PC-9 (cell line): ENCODE results near the gene ARPC3. TPM values are rescaled to one million over a fixed set of nuclear protein-coding genes. Genes with fewer than 3 reads are reported as not detected.

Experiments
- BruUV-seq: library from RNA; stranded (reverse); fragments of 400-500 nt; replicated peaks from 2 replicates; lab custom pipeline; 2021; lab: Mats Ljungman, UMichigan
- CTCF ChIA-PET: fragments of 300-600 bp; sonication (Branson Sonifier 250); formaldehyde crosslinking; loops from one replicate; lab custom pipeline; 2022; ENCODE audit warnings: antibody characterized with exemption; lab: Charles Lee
- POLR2A ChIA-PET: fragments of 300-600 bp; sonication (Branson Sonifier 250); formaldehyde crosslinking; loops from one replicate; lab custom pipeline; 2022; ENCODE audit warnings: antibody characterized with exemption; ENCODE audit not compliant: unreplicated experiment; lab: Charles Lee
- DNase-seq, 2 experiments: peaks; one replicate each; pipeline versions ENCODE4 v3.0.0 to v3.0.0-alpha.2; 2015 to 2022; ENCODE audit warnings: mixed read lengths in 1 of 2
- H2AFZ ChIP-seq: fragments of 200-600 bp; sonication (generic); 2 replicates; pipeline ENCODE4 v1.8.1; 2017; ENCODE audit warnings: antibody characterized with exemption
- H3F3A ChIP-seq: fragments of 200-600 bp; sonication (generic); 2 replicates; pipeline ENCODE4 v1.8.1; 2017; ENCODE audit warnings: antibody characterized with exemption, mild to moderate bottlenecking, low read depth; ENCODE audit not compliant: insufficient read depth
- H3K27ac ChIP-seq: fragments of 200-600 bp; sonication (generic); 2 replicates; pipeline ENCODE4 v1.6.1; 2016; ENCODE audit warnings: mixed run types
- H3K27me3 ChIP-seq: fragments of 200-600 bp; sonication (generic); 2 replicates; pipeline ENCODE4 v1.6.1; 2016; ENCODE audit warnings: low read depth, mixed run types; ENCODE audit not compliant: insufficient read depth
- H3K36me3 ChIP-seq: fragments of 200-600 bp; sonication (generic); 2 replicates; pipeline ENCODE4 v1.6.1; 2016; ENCODE audit warnings: low read depth, mixed run types
- H3K4me1 ChIP-seq: fragments of 200-600 bp; sonication (generic); replicated peaks from 2 replicates; pipeline ENCODE4 v1.6.1; 2016; ENCODE audit warnings: mixed run types; ENCODE audit not compliant: insufficient read depth
- H3K4me2 ChIP-seq: fragments of 200-600 bp; sonication (generic); 2 replicates; pipeline ENCODE4 v1.6.1; 2017; ENCODE audit warnings: mixed run types
- H3K4me3 ChIP-seq: fragments of 200-600 bp; sonication (generic); 2 replicates; pipeline ENCODE4 v1.6.1; 2016; ENCODE audit warnings: mixed run types
- H3K79me2 ChIP-seq: fragments of 200-600 bp; sonication (generic); 2 replicates; pipeline ENCODE4 v1.6.1; 2017; ENCODE audit warnings: low read depth, mixed run types
- H3K9me2 ChIP-seq: fragments of 200-600 bp; sonication (generic); 2 replicates; pipeline ENCODE4 v1.8.1; 2017; ENCODE audit warnings: mild to moderate bottlenecking; ENCODE audit not compliant: insufficient read depth
- H3K9me3 ChIP-seq: fragments of 200-600 bp; sonication (generic); 2 replicates; pipeline ENCODE4 v1.8.1; 2016; ENCODE audit warnings: low read depth; ENCODE audit not compliant: insufficient read depth
- H4K20me1 ChIP-seq: fragments of 200-600 bp; sonication (generic); 2 replicates; pipeline ENCODE4 v1.8.1; 2017; ENCODE audit not compliant: insufficient read depth
- EZH2 ChIP-seq: fragments of 200-600 bp; sonication (generic); IDR thresholded peaks from 2 replicates; pipeline ENCODE4 v1.8.0; 2017; ENCODE audit warnings: antibody characterized with exemption, low read depth
- intact Hi-C: fragments of 100-400 bp; cut with micrococcal nuclease; formaldehyde crosslinking; loops from one replicate; pipeline ENCODE4 v1.10.0; 2022; ENCODE audit not compliant: unreplicated experiment
- total RNA-seq: library from RNA; stranded (reverse); gene quantifications from 2 replicates; pipeline ENCODE4 v1.2.3, GENCODE V29; 2021
- TF ChIP-seq, protein P1 (sequence below): fragments of 200-600 bp; sonication (generic); conservative IDR thresholded peaks from 2 replicates; pipeline ENCODE4 v1.6.1; 2017; ENCODE audit warnings: mixed run types, antibody characterized with exemption, mild to moderate bottlenecking, moderate library complexity

Gene ARPC3
- total RNA-seq, 1 experiment from 2014 or later, result 229 TPM

DNA sequence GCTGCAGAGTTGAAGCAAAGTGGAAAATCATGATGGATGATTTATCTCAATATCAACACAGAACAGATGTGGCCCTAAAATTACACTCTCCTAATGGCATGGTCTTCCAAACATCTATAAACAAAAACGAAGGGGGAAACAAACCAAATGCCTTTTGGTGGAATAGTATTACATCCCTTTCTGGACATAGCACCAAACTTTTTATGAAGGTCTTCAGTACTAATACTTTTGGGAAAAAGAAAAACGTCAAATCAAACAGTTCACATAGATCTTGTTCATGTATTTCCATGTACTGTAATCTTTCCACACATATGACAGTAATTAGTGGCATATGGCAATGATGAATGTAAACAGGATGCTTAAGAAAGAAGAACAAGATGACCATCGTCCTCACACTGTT lies 23.7 kb downstream of the ARPC3 start:
- TF ChIP-seq EZH2, result no peak
- TF ChIP-seq, protein P1, sequence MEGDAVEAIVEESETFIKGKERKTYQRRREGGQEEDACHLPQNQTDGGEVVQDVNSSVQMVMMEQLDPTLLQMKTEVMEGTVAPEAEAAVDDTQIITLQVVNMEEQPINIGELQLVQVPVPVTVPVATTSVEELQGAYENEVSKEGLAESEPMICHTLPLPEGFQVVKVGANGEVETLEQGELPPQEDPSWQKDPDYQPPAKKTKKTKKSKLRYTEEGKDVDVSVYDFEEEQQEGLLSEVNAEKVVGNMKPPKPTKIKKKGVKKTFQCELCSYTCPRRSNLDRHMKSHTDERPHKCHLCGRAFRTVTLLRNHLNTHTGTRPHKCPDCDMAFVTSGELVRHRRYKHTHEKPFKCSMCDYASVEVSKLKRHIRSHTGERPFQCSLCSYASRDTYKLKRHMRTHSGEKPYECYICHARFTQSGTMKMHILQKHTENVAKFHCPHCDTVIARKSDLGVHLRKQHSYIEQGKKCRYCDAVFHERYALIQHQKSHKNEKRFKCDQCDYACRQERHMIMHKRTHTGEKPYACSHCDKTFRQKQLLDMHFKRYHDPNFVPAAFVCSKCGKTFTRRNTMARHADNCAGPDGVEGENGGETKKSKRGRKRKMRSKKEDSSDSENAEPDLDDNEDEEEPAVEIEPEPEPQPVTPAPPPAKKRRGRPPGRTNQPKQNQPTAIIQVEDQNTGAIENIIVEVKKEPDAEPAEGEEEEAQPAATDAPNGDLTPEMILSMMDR, result no peak
- Histone ChIP-seq H3K4me3 (no peak overlapping the region), H3K27ac (no peak overlapping the region), H2AFZ (no peak overlapping the region), H3F3A (no peaks in the 10 kb centered on the region), H3K9me3 (no peaks in the 10 kb centered on the region), H3K79me2 (no peaks in the 10 kb centered on the region), H3K27me3 (no peaks in the 10 kb centered on the region), H4K20me1 (no peaks in the 10 kb centered on the region), H3K9me2 (no peaks in the 10 kb centered on the region), H3K36me3 (no peaks in the 10 kb centered on the region), H3K4me1 (no peaks in the 10 kb centered on the region; the same call in 1 of the 2 replicates), H3K4me2 (no peak overlapping the region)
- intact Hi-C loops, result no loop called here
- POLR2A ChIA-PET, result no interaction called here
- no TSS peak for BruUV-seq
- no peak for DNase-seq
- CTCF ChIA-PET, result no interaction called here

DNA sequence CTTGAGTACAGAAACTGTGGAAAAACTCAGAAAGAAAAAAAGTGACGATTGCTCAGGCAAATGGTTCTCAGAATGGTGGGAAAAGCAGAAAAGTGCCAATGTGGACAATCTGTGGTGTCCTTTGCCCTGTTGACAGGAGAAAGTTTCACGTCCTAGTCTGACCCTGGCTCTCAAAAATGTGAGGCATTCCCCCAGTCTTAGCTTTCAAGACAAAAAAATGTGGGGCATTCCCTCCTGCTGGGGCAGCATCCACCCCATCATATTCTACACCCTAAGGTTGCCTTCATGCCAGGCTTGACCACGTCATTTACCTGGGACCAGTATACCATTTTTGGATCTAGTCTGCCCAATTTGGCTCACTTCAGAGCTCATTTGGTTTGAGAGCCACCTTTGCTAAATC lies 25.9 kb downstream of the ARPC3 start:
- TF ChIP-seq, protein P1, result no peak
- TF ChIP-seq EZH2, result no peak
- ChIA-PET POLR2A (interaction anchor here (0.6 kb wide), 2 partner anchors 258 to 264 kb away, joined by 3 read pairs; no protein-coding TSS in a partner anchor), CTCF (no interaction called here)
- BruUV-seq, result no TSS peak
- H4K20me1 ChIP-seq, result no peaks in the 10 kb centered on the region
- intact Hi-C loops, result no loop called here
- no peak overlapping the region for H2AFZ ChIP-seq
- no peaks in the 10 kb centered on the region for H3K36me3 ChIP-seq
- no peak overlapping the region for H3K27ac ChIP-seq
- no peaks in the 10 kb centered on the region for H3K4me1 ChIP-seq
- no peaks in the 10 kb centered on the region for H3K79me2 ChIP-seq
- H3K4me2 ChIP-seq, result no peak overlapping the region
- DNase-seq, result no peak
- H3F3A ChIP-seq, result no peaks in the 10 kb centered on the region
- no peaks in the 10 kb centered on the region for H3K9me3 ChIP-seq
- no peaks in the 10 kb centered on the region for H3K27me3 ChIP-seq
- H3K9me2 ChIP-seq, result no peaks in the 10 kb centered on the region
- H3K4me3 ChIP-seq, result no peak overlapping the region

DNA sequence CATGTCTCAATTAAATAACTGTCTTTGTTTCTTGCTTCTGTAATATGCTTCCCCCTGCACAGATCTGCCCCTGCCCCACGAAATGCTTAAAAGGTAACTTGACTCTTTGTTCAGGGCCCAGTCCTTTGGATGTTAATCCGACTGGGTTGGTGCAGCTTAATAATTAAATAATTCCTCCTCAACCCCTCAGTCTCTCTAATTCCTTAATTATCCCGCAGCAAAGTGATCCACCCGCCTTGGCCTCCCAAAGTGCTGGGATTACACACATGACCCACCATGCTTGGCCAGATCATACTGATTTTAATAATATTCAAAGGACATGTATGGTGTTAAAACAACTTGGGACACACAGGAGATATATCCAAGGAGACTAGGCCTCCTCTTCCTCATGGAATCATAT lies 28.4 kb downstream of the ARPC3 start:
- H3K27ac ChIP-seq, result no peak overlapping the region
- H4K20me1 ChIP-seq, result no peaks in the 10 kb centered on the region
- H3K4me2 ChIP-seq, result no peak overlapping the region
- ChIA-PET POLR2A (interaction anchor here (0.6 kb wide), 2 partner anchors 34 to 319 kb away, joined by 3 to 28 read pairs; no protein-coding TSS in a partner anchor), CTCF (no interaction called here)
- TF ChIP-seq EZH2, result no peak
- TF ChIP-seq, protein P1, result no peak
- no peaks in the 10 kb centered on the region for H3K4me1 ChIP-seq
- no peak overlapping the region for H3K4me3 ChIP-seq
- intact Hi-C loops, result no loop called here
- H3K27me3 ChIP-seq, result no peaks in the 10 kb centered on the region
- H3K79me2 ChIP-seq, result no peaks in the 10 kb centered on the region
- no peaks in the 10 kb centered on the region for H3K36me3 ChIP-seq
- DNase-seq, result no peak
- BruUV-seq, result no TSS peak
- H3K9me3 ChIP-seq, result no peaks in the 10 kb centered on the region
- no peaks in the 10 kb centered on the region for H3K9me2 ChIP-seq
- H2AFZ ChIP-seq, result no peak overlapping the region
- H3F3A ChIP-seq, result peaks cover 4% of the 10 kb centered on the region; the same call in 1 of the 2 replicates
